Sigmoid colon (tissue), 7 donors: Measurements from ENCODE around the gene SLC25A28. TPM values are rescaled to one million over a fixed set of nuclear protein-coding genes. Genes with fewer than 3 reads are reported as not detected.

Source experiments
- DNase-seq: peaks from one replicate; pipeline ENCODE4 v3.0.0-alpha.2; 2019
- H3K27ac ChIP-seq, 4 donors: fragments of 200-600 bp; sonication (generic); one replicate each; pipeline ENCODE4 v1.5.1; 2016 to 2019; ENCODE audit warnings: mild to moderate bottlenecking in 1 of 4
- H3K27me3 ChIP-seq, 3 donors: fragments of 200-600 bp; sonication (generic); one replicate each; pipeline ENCODE4 v1.5.1; 2019; ENCODE audit warnings: mild to moderate bottlenecking in 1 of 3
- H3K36me3 ChIP-seq, 4 donors: fragments of 200-600 bp; sonication (generic); one replicate each; pipeline ENCODE4 v1.5.1; 2016 to 2019
- H3K4me1 ChIP-seq, 4 donors: fragments of 200-600 bp; sonication (generic); one replicate each; pipeline ENCODE4 v1.5.1; 2017 to 2019
- H3K4me3 ChIP-seq, 4 donors: fragments of 200-600 bp; sonication (generic); one replicate each; pipeline ENCODE4 v1.5.1; 2017 to 2019; ENCODE audit warnings: mild to moderate bottlenecking in 2 of 4, moderate library complexity in 1 of 4
- H3K9me3 ChIP-seq, 4 donors: fragments of 200-600 bp in 3 of 4; sonication (generic) in 3 of 4; one replicate each; pipeline versions ENCODE4 v1.5.1 to v1.6.1; 2013 to 2019
- CTCF ChIP-seq, 4 experiments: fragments of 450-650 bp in 3 of 4; fragments of 200-600 bp in 1 of 4; IDR thresholded peaks; one replicate each; pipeline ENCODE4 v1.5.1; 2016 to 2019; ENCODE audit warnings: antibody characterized with exemption in 4 of 4, mild to moderate bottlenecking in 3 of 4, moderate library complexity in 2 of 4
- EP300 ChIP-seq, 4 donors: sonication (generic); formaldehyde crosslinking; IDR thresholded peaks; one replicate each; pipeline ENCODE4 v1.6.1; 2017; ENCODE audit warnings: antibody characterized with exemption in 4 of 4
- POLR2A ChIP-seq, 2 donors: fragments of 450-650 bp; IDR thresholded peaks; one replicate each; pipeline ENCODE4 v1.6.1; 2016; ENCODE audit warnings: antibody characterized with exemption in 2 of 2, mild to moderate bottlenecking in 2 of 2, moderate library complexity in 2 of 2
- POLR2AphosphoS5 ChIP-seq, 4 donors: sonication (generic); formaldehyde crosslinking; IDR thresholded peaks; one replicate each; pipeline ENCODE4 v1.6.1; 2017; ENCODE audit warnings: antibody characterized with exemption in 4 of 4
- WGBS, 2 donors: extraction: QIAGEN DNeasy Blood & Tissue Kit; methylation state at CpG; one replicate each; pipeline ENCODE4 v1.1.7; 2013; 5-methylcytosine and 5-hydroxymethylcytosine counted together
- intact Hi-C: fragments of 100-400 bp; cut with DNase I; formaldehyde crosslinking; loops from one replicate; pipeline ENCODE4 v1.15.1; 2023
- polyA plus RNA-seq, 3 donors: library from polyadenylated mRNA; stranded (reverse); fragments of 200-250 nt; gene quantifications; one replicate each; pipeline ENCODE4 v1.2.3, GENCODE V29; 2013
- total RNA-seq, 4 donors: library from RNA; depleted of rRNA; stranded (reverse); fragments of >200 nt; gene quantifications; one replicate each; pipeline ENCODE4 v1.1.0, GENCODE V29; 2016
- donor health status: healthy with polysubstance abuse.
- donor health status: Bipolar disorder and iron deficiency.
- donor health status: healthy.

SLC25A28 gene
- total RNA-seq = 10 to 100 TPM; 25.7 to 65.1 (median 39.7) TPM
- 10 to 100 TPM; 18.0 to 49.2 (median 23.4) TPM for polyA plus RNA-seq

- 1% methylated on average over 75 of the region's 75 CpGs for WGBS, 2 donors
- intact Hi-C loops = loop anchor here (2.0 kb wide), 3 partner anchors 87 to 189 kb away; partner anchors contain the start of genes GOT1 and NKX2-3
- Histone ChIP-seq H3K4me1 (peaks cover 0 to 57% (median 50%) of the 10 kb centered on the region in 4 donors), H3K9me3 (no peaks in the 10 kb centered on the region), H3K27ac (peak within 1 kb of the TSS; percentile 93 to 97 (median 96)), H3K27me3 (no peaks in the 10 kb centered on the region), H3K36me3 (no peaks in the 10 kb centered on the region), H3K4me3 (peak within 1 kb of the TSS; percentile 78 to 92 (median 84))
- TF ChIP-seq POLR2AphosphoS5 (IDR thresholded peaks at IDR 0.05) (peak; percentile 7 to 48 (median 28)), EP300 (IDR thresholded peaks at IDR 0.05) (no peak), CTCF (IDR thresholded peaks at IDR 0.05) (no peak), POLR2A (IDR thresholded peaks at IDR 0.05) (no peak)
- peak; percentile 99 for DNase-seq
These were observed at the start of gene SLC25A28 for GRCh38 chr10:99619851-99620710. SLC25A28 (minus strand) TSS chr10:99620439; CDS start chr10:99620335, 104 bp downstream.

- Histone ChIP-seq H3K36me3 (peaks cover 0 to 27% (median 3%) of the 10 kb centered on the region in 4 donors), H3K9me3 (no peaks in the 10 kb centered on the region), H3K4me3 (no peak overlapping the region), H3K4me1 (no peaks in the 10 kb centered on the region), H3K27ac (no peak overlapping the region), H3K27me3 (no peaks in the 10 kb centered on the region)
- intact Hi-C loops = no loop called here
- WGBS, 2 donors = 59 to 76% methylated on average over 4 of the region's 4 CpGs
- no peak for TF ChIP-seq EP300 (IDR thresholded peaks at IDR 0.05)
- TF ChIP-seq POLR2A (IDR thresholded peaks at IDR 0.05) = no peak
- no peak for TF ChIP-seq POLR2AphosphoS5 (IDR thresholded peaks at IDR 0.05)
- TF ChIP-seq CTCF (IDR thresholded peaks at IDR 0.05) = no peak
- no peak for DNase-seq
These were observed 47.0 kb upstream of the SLC25A28 start for GRCh38 chr10:99667108-99667751.

GRCh38 chr10:99665304-99665703 lies 45.1 kb upstream of the SLC25A28 start:
- H3K36me3 ChIP-seq = peaks cover 0 to 27% (median 3%) of the 10 kb centered on the region in 4 donors
- no peaks in the 10 kb centered on the region for H3K9me3 ChIP-seq
- intact Hi-C loops = no loop called here
- H3K4me1 ChIP-seq = peaks cover 0 to 4% (median under 1%) of the 10 kb centered on the region in 4 donors
- no peak overlapping the region for H3K4me3 ChIP-seq
- TF ChIP-seq EP300 (IDR thresholded peaks at IDR 0.05) = no peak
- TF ChIP-seq POLR2AphosphoS5 (IDR thresholded peaks at IDR 0.05) = no peak
- TF ChIP-seq CTCF (IDR thresholded peaks at IDR 0.05) = no peak
- no peak for TF ChIP-seq POLR2A (IDR thresholded peaks at IDR 0.05)
- 99% methylated on average over 2 of the region's 2 CpGs for WGBS, 2 donors
- no peak for DNase-seq
- no peak overlapping the region for H3K27ac ChIP-seq
- H3K27me3 ChIP-seq = no peaks in the 10 kb centered on the region

GRCh38 chr10:99661377-99661763 lies 41.1 kb upstream of the SLC25A28 start:
- H3K9me3 ChIP-seq = no peaks in the 10 kb centered on the region
- peaks cover 0 to 21% (median 14%) of the 10 kb centered on the region in 4 donors for H3K4me1 ChIP-seq
- DNase-seq = no peak
- TF ChIP-seq CTCF (IDR thresholded peaks at IDR 0.05) = no peak
- no peak for TF ChIP-seq POLR2AphosphoS5 (IDR thresholded peaks at IDR 0.05)
- no peak for TF ChIP-seq EP300 (IDR thresholded peaks at IDR 0.05)
- no peak for TF ChIP-seq POLR2A (IDR thresholded peaks at IDR 0.05)
- H3K4me3 ChIP-seq = no peak overlapping the region
- H3K27me3 ChIP-seq = no peaks in the 10 kb centered on the region
- peaks cover 0 to 19% (median 3%) of the 10 kb centered on the region in 4 donors for H3K36me3 ChIP-seq
- WGBS, 2 donors = 48 to 81% methylated on average over 6 of the region's 6 CpGs
- no peak overlapping the region for H3K27ac ChIP-seq
- intact Hi-C loops = no loop called here
